GM18508 (cell line): ENCODE measurements around the gene U2AF1.
"Not testable (repeated sequence)": the region's sequence is repeated elsewhere in the genome, so short reads cannot be mapped to it uniquely, and the experiment has no call there.

ENCODE experiments used
- ATAC-seq: cut with Tn5 transposase; IDR thresholded peaks from one replicate; pipeline ENCODE4 v1.9.1; 2021; ENCODE audit warnings: moderate number of reproducible peaks; ENCODE audit not compliant: insufficient read depth, unreplicated experiment

U2AF1 gene

DNA sequence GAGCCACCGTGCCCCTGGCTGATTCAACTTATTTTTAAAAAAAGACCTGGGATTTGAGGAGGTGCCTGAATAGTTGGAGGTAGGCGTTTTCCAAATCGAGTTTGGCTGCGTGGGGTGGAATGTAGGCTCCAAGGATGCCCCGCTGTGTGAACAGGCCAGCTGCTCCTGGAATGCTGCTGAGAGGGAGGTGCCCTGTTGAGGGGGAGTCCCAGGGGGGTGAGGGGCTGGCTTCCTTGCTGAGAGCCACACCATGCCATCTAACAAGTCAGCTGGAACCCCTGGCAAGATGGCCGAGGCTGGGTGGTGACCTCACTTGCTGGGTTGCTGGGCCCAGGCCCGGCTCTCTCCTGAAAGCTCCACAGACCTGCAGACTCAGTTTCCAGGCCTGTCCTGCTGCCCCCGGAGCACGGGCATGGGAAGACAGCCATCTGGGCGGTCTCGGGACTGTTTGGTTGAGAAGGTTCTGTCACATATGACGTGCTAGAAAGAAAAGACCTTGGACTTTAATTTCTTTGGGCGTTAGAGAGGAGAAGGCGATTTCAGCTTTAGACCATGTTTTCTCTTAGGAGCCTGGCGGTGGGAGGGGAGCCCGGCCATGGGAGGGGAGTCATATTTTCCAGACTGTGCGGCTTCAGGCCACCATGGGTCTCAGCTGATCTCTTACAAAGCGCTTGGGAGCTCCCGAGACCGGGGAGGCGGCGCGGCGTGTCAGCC, 24.6 kb downstream of the U2AF1 start:
- ATAC-seq = not testable (repeated sequence)

DNA sequence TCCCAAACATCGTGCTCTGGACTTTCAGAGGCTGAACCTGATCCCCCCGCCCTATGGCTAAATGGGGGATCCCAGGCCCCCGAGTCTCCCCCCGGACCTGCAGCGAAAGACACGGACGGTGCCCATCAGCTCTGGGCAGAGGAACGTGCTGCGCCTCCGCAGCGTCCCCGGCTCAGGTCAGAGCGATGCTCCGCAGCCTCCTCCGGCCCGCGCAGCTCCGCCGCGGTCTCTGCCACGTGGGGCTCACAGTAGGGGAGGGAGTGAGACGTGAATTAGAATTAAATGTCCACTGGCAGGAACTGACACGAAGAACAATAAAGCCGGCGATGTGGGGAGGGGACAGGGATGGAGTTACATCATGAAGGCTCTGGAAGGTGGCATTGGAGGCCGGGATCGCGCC, 30.7 kb downstream of the U2AF1 start:
- not testable (repeated sequence) for ATAC-seq

DNA sequence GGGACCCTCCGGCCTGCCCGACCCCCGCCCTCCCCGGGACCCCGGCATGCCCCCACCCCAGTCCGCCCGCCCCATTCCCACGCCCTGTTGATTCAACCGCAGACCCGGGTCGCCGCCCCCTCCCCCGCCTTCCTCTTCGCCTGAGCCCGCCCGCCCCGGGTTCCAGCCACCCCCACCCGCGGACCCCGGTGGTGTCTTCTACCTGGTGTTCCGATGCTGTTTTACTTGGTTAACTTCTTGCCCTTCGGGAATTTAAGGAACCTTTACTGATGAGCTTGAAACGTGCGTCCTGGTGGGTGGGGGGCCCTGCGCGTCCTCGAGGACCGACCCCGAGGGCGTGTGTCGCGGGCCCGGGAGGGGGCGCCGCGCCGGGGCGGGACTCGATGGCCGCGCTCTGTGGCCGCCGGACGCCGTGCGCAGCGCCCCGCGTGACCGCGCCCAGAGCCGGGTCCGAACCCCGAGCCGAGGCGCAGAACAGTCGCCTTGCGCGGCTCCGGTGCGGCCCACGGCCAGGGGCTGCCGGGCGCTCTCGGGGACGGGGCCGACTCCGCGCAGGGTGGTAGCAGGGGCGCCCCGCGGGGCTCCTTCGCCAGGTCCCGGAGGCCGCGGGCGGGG, 31.2 kb downstream of the U2AF1 start:
- ATAC-seq = not testable (repeated sequence)

DNA sequence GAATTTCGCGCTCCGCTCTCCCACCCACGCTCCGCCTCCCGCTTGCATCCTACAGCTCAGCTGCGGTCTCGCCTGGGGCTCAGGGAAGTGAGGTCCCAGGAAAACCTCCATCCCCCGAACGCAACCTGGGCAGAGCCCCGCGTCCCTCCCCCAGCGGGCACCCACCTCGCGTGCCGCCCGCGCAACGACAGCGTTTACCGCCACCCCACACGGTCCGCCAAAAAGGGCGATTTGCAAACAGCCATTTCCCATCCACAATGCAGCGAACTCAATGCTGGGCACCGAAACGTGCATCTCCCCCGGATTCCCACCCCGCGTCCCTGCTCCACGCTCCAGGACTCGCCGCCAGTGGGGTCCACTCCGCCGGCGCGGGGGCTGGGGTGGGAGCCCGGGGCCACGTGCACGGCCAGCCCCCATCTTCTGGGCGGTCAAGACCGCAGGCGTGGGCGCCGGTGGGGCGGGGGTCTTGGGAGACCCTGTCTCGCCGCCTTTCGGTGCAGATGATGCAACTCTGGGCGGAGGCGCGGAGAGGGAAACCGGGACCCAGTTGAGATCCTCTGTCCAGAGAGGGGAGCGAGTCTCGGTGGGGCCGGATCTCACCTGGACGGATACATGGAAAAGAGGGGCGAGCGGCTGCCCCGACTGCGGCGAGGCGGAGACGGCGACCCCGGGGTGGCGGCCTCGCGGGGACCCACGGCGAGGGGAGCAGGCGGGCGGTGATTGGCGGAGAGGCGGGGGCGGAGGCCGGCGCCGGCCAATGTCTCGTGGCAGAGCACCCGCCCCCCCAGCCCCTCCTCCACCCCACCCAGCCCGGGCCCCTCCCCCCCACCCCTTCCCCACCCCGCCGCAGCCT, 32.0 kb downstream of the U2AF1 start, which contains the start of gene CBS:
TSS of gene CBS (minus strand) at position 666 of the 853 bp plus-strand sequence. CDS start 3,642 bp downstream, outside the sequence.
- ATAC-seq = not testable (repeated sequence)

DNA sequence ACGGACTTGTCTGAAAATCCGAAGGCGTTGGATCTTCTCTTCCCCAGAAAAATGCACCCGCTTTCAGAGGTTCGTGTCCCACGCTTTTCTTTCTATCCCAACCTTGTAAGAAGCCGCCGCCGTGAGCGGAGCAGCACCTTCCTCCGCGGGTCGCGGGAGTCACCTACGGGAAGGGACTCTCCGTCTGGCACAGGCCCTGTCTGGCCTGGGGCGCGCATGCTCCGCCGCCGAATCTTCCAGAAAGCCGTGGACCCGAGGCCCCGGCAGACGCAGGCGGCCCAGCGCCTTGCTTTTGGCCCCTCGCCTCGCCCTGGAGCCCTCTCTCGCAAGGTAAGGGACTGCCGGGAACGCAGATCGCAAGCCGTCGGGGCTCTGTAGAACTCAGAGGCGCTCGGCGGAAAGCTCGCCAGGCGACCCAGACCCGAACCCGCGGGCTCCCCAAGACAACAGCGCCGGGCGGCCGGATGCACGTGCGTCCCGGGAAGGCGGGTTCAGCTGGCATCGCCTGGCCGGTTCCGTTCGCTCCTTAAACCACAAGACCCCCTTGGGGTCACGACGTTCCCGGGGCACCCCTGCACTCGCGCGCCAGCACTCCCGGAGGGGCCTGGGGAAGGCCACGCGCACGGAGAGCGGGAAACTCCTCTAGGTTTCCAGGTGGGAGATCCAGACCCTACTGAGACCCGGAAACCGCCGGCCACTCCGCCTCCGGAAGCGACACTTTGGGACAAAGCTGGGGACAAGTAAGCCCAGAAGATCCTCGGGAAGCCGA, 32.8 kb downstream of the U2AF1 start:
- not testable (repeated sequence) for ATAC-seq

DNA sequence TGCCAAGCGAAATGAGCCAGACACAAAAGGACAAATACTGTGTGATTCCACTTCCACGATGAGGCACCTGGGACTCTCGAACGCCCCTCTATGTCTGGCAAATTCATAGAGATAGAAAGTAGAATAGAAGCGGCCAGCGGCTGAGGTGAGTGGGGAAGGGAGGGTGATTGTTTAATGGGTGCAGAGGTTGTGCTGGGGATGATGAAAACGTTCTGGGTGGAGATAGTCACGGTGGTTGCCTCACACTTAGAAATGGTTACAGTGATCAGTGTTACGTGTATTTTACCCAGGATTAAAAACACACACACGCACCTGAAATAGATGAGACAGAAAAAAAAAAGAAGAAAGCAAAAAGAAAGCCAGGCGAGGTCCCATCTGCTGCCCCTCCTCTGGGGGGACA, 34.6 kb downstream of the U2AF1 start:
- not testable (repeated sequence) for ATAC-seq

DNA sequence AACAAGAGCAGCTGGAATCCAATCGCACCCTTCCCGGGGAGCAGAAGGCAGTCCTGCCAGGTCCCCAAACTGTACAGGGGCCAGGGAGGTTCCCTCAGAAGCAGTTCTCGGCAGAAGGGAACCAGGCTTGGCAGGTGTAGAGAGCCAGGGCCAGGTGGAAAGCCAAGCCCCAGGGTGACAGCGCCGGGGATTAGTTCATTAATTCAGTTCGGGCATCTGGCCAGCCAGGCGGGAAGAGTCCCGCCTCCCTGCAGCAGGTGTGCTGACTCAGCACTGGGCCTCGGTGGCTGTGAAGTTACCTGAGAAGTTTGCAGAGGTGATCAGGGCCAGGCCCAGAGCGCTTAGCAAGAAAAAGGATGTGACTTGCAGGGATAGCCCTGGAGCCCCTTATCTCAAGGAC, 37.7 kb downstream of the U2AF1 start:
- ATAC-seq = not testable (repeated sequence)

DNA sequence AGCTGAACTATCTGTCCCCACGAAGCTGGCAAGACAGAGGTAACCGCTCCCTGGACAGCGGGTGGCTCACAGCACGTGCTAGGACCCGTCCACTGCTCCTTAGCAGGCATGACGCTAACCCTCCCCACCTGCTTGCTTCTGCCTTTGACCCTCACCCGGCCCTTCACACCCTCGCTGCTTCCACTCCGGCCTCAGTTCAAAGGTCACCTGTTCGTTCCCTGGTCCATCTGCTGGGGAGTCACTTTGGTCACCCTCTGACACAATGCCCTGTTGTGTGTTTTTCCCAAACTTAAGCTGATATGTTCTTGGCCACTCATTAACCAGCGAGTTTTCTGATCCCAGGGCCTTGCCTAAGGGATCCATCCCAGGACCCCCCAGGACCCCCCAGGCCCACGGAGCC, 39.3 kb downstream of the U2AF1 start:
- not testable (repeated sequence) for ATAC-seq

DNA sequence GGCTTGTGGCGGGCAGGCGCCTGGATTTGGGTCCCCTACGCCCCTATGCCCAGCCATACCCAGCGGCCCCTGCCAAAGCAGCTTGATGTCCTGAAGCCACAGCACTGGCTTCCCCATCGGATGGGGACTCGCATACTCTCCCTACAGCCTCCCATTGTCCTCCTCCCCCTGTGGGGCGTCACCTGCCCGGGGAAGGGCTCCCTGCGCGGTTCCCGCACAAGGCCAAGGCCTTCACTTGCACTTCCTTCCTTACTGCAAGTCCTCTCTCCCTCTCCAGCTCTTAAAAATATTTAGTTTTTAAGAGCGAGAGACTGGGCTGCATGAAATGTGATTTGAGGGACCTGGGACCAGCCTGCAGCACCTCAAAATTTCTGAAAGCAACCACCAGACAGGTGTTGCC, 40.7 kb downstream of the U2AF1 start:
- ATAC-seq = not testable (repeated sequence)

DNA sequence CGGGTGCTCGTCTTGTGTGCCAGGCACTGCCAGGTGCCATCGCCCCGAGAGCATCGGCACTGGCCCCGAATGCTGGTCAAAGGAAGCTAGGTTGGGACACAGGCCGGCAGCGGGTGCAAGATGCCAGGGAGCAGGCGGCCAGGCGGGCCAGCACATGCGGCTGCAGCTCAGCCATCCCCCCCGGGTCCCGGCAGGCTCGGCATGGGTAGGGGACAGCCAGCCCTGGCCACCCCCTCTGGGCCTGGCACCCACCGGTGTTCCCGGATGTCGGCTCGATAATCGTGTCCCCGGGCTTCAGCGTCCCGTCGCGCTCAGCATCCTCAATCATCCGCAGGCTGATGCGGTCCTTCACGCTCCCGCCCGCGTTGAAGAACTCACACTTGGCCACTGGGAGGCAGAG, 41.4 kb downstream of the U2AF1 start:
- not testable (repeated sequence) for ATAC-seq

DNA sequence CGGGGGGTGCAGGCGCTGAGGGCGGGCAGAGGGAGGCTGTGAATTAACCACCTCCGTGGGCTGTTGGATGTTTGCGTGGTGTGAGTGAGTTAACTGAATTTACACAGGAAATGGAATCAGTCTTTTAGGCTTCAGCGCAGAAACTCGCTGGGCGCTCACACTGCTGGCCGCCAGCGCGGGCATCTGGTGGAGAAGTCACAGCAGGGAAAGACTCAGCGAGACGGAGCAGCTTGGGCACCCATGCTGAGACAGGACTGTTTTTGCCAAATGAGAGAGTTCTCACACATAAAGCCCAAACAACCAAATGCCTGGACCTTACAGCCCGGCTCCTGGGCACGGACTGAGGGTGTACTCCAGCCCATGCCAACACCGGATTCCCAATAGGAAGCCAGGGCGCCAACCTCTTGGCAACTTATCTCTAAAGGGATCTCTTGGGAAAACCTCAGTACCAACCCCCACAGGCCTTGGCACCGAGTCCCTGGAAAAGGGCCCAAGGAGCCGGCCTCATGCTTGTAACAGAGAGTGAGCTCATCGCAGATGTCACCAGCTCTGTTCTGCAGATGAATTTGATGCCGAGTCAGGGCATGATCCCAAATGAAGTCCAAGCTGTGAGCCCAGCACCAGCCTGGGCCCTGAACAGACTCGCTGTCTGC, 43.0 kb downstream of the U2AF1 start:
- ATAC-seq = not testable (repeated sequence)

DNA sequence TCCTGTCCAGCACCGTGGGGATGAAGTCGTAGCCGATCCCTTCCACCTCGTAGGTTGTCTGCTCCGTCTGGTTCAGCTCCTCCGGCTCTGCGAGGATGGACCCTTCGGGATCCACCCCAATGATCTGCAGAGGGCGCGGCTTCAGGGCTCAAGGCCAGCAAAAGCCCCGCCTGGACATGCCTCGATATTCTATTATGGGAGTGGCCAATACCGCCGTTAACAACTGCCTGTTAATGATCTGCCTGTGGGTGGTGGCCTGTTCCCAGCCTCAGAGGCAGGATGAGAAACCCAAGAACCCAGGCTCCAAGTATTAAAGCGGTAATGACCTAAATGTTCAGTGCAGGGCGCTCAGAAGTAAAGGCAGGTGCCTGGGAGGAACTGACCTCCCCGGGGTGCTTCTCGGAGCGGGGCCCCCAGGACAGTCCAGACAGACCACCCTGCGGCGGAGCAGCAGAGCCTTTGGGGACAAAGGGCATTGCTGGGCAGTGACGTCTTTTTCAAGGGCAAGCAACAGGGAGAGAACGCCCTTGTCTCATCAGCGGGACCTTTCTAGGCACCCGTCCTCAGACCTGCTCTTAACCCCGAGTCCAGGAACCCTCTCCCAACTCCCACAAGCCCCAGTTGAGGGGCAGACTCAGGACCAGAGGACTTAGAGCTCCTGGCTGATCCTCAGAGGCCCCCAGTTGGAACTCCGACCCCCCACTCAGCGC, 44.3 kb downstream of the U2AF1 start:
- not testable (repeated sequence) for ATAC-seq

DNA sequence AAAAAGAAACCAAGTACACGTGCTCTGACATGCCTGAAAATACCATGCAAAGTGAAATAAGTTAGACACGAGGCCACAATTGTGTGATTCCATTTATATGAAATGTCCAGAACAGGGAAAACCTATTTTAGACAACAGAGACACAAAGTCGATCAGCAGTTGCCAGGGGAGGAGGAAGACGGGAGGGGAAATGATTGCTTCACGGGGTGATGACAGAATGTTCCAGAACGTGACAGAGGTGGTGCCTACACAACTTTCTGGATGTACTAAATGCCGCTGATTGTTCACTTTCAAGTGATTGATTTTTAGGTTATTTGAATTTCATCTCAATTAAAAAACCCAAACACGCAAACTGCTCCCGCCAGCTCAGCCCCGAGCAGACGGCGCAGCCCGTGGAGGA, 54.3 kb downstream of the U2AF1 start:
- ATAC-seq = not testable (repeated sequence)

DNA sequence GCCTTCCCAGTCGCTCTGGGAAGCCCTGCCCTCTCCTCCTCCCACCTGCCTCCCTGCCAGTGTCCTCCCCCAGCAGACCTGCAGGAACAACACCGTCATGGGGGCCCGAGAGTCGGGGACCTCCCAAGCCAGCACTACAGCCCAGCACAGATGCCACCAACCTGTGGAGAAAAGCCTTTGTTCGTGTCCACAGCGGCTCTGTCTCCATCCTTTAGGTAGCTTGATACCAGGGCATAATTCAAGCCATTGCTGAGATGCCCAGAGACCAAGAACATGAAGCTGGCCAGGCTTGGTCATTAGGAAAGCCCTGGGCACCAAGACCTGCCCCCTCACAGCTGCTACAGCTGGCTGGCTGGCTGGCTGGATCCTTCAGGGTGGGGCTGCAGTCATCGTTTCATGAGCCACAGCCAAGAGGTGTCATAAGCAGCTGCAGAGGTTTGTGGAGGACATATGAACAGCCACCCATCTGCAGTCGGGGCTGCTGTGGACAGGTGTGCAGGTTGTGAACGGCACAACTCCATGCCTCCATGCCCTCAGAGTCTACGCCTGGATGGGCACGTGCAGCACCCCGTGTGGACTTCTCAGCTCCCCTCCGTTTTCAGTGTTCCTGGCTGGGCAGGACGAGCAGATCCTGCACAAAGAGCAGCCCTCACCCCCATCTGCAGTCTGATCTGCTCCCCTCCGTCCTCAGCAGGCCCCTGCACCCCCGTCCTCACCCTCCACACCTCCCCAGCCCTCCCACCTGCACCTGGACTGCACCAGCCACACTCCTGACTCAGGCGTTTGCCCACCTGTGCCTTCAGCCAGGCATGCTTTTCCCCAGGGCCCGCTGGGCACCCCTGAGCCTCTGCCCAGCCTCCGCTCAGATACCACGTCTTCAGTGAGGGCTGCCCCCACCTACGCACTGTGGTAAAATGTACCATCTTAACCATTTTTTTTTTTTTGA, 61.2 kb downstream of the U2AF1 start:
- not testable (repeated sequence) for ATAC-seq

DNA sequence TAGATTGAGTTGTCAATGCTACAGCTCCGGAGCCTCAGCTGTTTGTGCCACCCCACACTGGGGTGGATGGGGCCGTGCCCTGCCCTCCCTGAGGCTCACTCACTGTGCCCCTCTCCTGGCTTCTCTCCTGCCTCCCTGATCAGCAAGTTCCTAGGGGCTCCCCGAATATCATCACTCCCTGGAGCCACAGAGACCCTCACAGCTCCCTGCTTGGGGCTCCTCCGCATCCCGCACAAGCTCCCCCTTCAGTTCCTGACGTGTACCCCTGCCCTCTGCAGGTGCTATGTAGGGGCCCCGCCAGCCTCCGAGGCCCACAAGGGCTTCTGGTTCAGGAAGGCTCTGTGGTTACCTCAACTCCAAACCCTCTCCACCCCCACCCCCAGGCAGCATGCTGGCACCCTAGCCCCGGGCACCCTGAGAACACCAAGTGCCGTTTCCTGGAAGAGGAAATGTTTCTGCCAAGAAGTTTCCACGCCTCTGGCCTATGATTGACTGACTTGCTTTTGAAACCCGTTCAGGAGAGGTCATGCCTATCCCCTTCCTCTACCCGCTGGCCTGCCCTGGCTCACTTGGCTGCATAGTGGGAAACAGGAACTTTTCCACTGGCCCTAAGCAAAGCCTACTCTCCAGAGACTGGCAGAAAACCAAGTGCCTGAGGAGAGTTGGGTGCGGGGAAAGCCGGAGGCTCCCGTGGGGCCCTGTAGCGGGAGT, 62.0 kb downstream of the U2AF1 start:
- ATAC-seq = not testable (repeated sequence)

DNA sequence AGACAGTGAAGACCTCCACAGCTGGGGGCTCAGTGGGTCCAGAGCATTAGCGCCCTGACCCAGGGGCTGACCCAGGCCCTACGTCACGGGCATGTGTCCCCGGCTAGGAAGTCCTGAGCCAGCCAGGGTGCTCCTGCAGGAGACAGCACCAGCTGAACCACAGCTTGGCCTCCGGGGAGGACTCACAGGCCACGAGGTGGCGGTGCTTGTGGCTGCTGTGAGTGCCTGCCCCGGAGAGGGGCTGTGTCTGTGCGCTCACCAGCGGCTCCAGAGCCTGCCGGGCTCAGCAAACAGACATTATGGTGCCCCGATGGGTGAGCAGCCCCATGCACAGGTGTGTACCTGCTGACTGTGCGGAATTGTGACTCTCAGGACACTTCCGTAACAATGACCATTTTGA, 62.8 kb downstream of the U2AF1 start:
- ATAC-seq = not testable (repeated sequence)

DNA sequence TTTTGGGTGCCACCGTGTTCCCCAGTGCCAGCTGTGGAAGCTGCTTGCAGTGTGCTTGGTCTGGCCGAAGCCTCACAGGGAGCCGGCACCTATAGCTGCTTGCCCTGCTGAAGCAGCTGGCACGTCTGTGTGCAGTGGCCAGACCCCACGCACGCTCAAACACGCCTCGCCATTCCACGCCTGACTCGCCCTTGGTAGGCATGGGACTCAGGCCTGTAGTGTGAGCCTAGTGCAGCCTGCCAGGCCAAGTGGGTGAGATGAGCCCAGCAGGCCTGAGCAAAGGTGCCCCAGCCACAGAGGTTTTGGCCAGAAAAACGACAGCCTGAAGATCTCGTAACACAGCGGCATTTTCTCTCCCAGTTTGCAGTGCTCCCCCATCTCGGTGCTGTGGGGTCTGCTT, 64.1 kb downstream of the U2AF1 start:
- ATAC-seq = not testable (repeated sequence)
